HepG2 (cell line): ENCODE data around the gene OR4K17. TPM values are rescaled to one million over a fixed set of nuclear protein-coding genes. Genes with fewer than 3 reads are reported as not detected.

Experiments used
- ATAC-seq: fragments of 200-7000 bp; cut with Tn5 transposase; 3 replicates; pipeline ENCODE4 v1.9.1; 2020; ENCODE audit warnings: mild to moderate bottlenecking, moderate library complexity
- Bru-seq: library from RNA; stranded (reverse); fragments of 400-500 nt; gene quantifications from one replicate; lab custom pipeline; 2021; lab: Mats Ljungman, UMichigan
- BruChase-seq, 2 experiments: library from RNA; stranded (reverse); fragments of 400-500 nt; gene quantifications; one replicate each; lab custom pipeline; 2021; lab: Mats Ljungman, UMichigan
- BruUV-seq: library from RNA; stranded (reverse); fragments of 400-500 nt; replicated peaks from 2 replicates; lab custom pipeline; 2021; lab: Mats Ljungman, UMichigan
- CTCF ChIA-PET: fragments of 300-600 bp; formaldehyde crosslinking; extraction: SDS; loops from one replicate; lab custom pipeline; 2021; ENCODE audit warnings: low total read pairs, inconsistent platforms, low intra/inter-chr PET ratio; lab: Yijun Ruan, JAX
- POLR2A ChIA-PET: fragments of 350-600 bp; sonication (Branson Sonifier 250); formaldehyde crosslinking; loops from one replicate; lab custom pipeline; 2020; ENCODE audit warnings: antibody characterized with exemption, inconsistent platforms; lab: Yijun Ruan, JAX
- DNase-seq: peaks from one replicate; pipeline ENCODE4 v3.0.0-alpha.2; 2015; ENCODE audit warnings: low spot score
- FAIRE-seq: peaks from 3 replicates; lab custom pipeline; 2011; peaks lifted over from hg19 to GRCh38; lab: Jason Lieb, UNC
- H2AFZ ChIP-seq: one replicate; pipeline ENCODE4 v1.6.1; 2011; ENCODE audit warnings: low read length, inconsistent platforms
- H3K27ac ChIP-seq: fragments of 300-600 bp; 3 replicates; pipeline ENCODE4 v1.8.0; 2011; ENCODE audit warnings: mixed run types, mild to moderate bottlenecking, mixed read lengths, low read length, inconsistent platforms; ENCODE audit not compliant: insufficient read depth; ENCODE audit errors: extremely low read length
- H3K27me3 ChIP-seq, 2 experiments: fragments of 200-600 bp in 1 of 2; 2 replicates in 1 of 2; 3 replicates in 1 of 2; pipeline versions ENCODE4 v1.6.0 to v1.8.0; 2011; ENCODE audit warnings: low read length in 2 of 2, mild to moderate bottlenecking in 2 of 2, moderate library complexity in 2 of 2, inconsistent platforms in 1 of 2; ENCODE audit not compliant: insufficient read depth in 2 of 2, control insufficient read depth in 1 of 2
- H3K36me3 ChIP-seq, 2 experiments: fragments of 200-600 bp in 1 of 2; replicated peaks in 1 of 2; 2 replicates in 1 of 2; 3 replicates in 1 of 2; pipeline versions ENCODE4 v1.5.1 to v1.8.0; 2011; ENCODE audit warnings: low read length in 2 of 2, inconsistent platforms in 1 of 2; ENCODE audit not compliant: insufficient read depth in 2 of 2, control insufficient read depth in 1 of 2
- H3K4me1 ChIP-seq: 2 replicates; pipeline ENCODE4 v1.5.1; 2012; ENCODE audit warnings: low read length, inconsistent platforms; ENCODE audit not compliant: insufficient read depth
- H3K4me2 ChIP-seq: 2 replicates; pipeline ENCODE4 v1.6.0; 2011; ENCODE audit warnings: low read depth, low read length, inconsistent platforms
- H3K4me3 ChIP-seq, 3 experiments: fragments of 200-600 bp in 1 of 3; sonication (generic), shearing (Covaris generic) in 1 of 3; replicated peaks in 1 of 3; 2 replicates each; pipeline ENCODE4 v1.5.1; 2011 to 2016; ENCODE audit warnings: low read length in 3 of 3, inconsistent platforms in 2 of 3, low read depth in 2 of 3, mild to moderate bottlenecking in 2 of 3, control low read depth in 1 of 3, mixed read lengths in 1 of 3; ENCODE audit not compliant: insufficient read depth in 1 of 3
- H3K79me2 ChIP-seq: one replicate; pipeline ENCODE4 v1.6.1; 2011; ENCODE audit warnings: low read length, inconsistent platforms; ENCODE audit not compliant: insufficient read depth
- H3K9ac ChIP-seq: 2 replicates; pipeline ENCODE4 v1.6.0; 2011; ENCODE audit warnings: mild to moderate bottlenecking, low read depth, low read length, inconsistent platforms; ENCODE audit not compliant: insufficient read depth
- H3K9me3 ChIP-seq: 2 replicates; pipeline ENCODE4 v1.5.1; 2012; ENCODE audit warnings: mild to moderate bottlenecking, low read length
- H4K20me1 ChIP-seq: 2 replicates; pipeline ENCODE4 v1.6.0; 2011; ENCODE audit warnings: inconsistent platforms, mild to moderate bottlenecking, low read length, moderate library complexity; ENCODE audit not compliant: insufficient read depth
- CEBPB ChIP-seq: IDR thresholded peaks from 2 replicates; pipeline ENCODE4 v1.6.1; 2011; ENCODE audit warnings: low read depth, low read length, improper control_type of control experiment, borderline replicate concordance
- GABPA ChIP-seq, 2 experiments: IDR thresholded peaks; 2 replicates each; pipeline ENCODE4 v1.6.1; 2011 to 2016; ENCODE audit warnings: low read depth in 2 of 2, low read length in 1 of 2, missing biosample characterization in 1 of 2, missing genetic modification characterization in 1 of 2
- POGZ ChIP-seq: sonication (generic); formaldehyde crosslinking; IDR thresholded peaks from 2 replicates; pipeline ENCODE4 v1.4.0; 2020; ENCODE audit warnings: mild to moderate bottlenecking, missing genetic modification reagents
- SP2 ChIP-seq: sonication (generic); formaldehyde crosslinking; IDR thresholded peaks from 2 replicates; pipeline ENCODE4 v1.5.1; 2020; ENCODE audit warnings: mild to moderate bottlenecking, missing genetic modification reagents
- ZNF260 ChIP-seq: sonication (generic); formaldehyde crosslinking; IDR thresholded peaks from 2 replicates; pipeline ENCODE4 v1.4.0; 2020; ENCODE audit warnings: missing genetic modification reagents, low read depth, mild to moderate bottlenecking, borderline replicate concordance
- ZZZ3 ChIP-seq: sonication (generic); formaldehyde crosslinking; IDR thresholded peaks from 2 replicates; pipeline ENCODE4 v1.4.0; 2020; ENCODE audit warnings: missing genetic modification reagents, mild to moderate bottlenecking, borderline replicate concordance
- WGBS: methylation state at CpG from one replicate; pipeline ENCODE4 v1.1.6; 2017; ENCODE audit warnings: low lambda C conversion rate; 5-methylcytosine and 5-hydroxymethylcytosine counted together
- in situ Hi-C: cut with HindIII; loops from 2 replicates; pipeline ENCODE4 v1.10.0; 2017; ENCODE audit warnings: low pct_unique_long_range_greater_than_20kb; ENCODE audit not compliant: extremely low pct_ligation_motif_present
- intact Hi-C: fragments of 100-400 bp; cut with micrococcal nuclease; formaldehyde crosslinking; loops from one replicate; pipeline ENCODE4 v1.10.0; 2022; ENCODE audit not compliant: unreplicated experiment
- long read RNA-seq, 2 experiments: library from RNA in 1 of 2; library from polyadenylated mRNA in 1 of 2; stranded (forward) in 1 of 2; unstranded in 1 of 2; transcript quantifications; one replicate each; pipeline ENCODE4 v2.0.0, GENCODE V29; 2019 to 2022
- polyA minus RNA-seq, 3 experiments: library from RNA; depleted of rRNA, polyadenylated mRNA; stranded (reverse); fragments of >200 nt; gene quantifications; 2 replicates each; pipeline ENCODE4 v1.2.3, GENCODE V29; 2011; ENCODE audit warnings: low replicate concordance in 1 of 3
- polyA plus RNA-seq, 8 experiments: library from polyadenylated mRNA; depleted of rRNA in 3 of 8; stranded (reverse) in 7 of 8; unstranded in 1 of 8; fragments of >200 nt; fragmentation: Illumina TruSeq in 4 of 8; extraction: Trizol in 4 of 8; gene quantifications; 2 replicates each; pipeline versions ENCODE4 v1.2.1 to v1.2.3, GENCODE V29; 2011 to 2016; ENCODE audit warnings: low read depth in 4 of 8, missing spikeins in 1 of 8, mixed read lengths in 1 of 8; ENCODE audit not compliant: insufficient read depth in 1 of 8
- total RNA-seq, 5 experiments: library from RNA; depleted of rRNA; stranded (reverse); fragments of >200 nt; fragmentation: Illumina TruSeq; extraction: Trizol; gene quantifications; 2 replicates each; pipeline ENCODE4 v1.2.3, GENCODE V29; 2016; ENCODE audit warnings: low read depth in 1 of 5

Gene OR4K17, protein sequence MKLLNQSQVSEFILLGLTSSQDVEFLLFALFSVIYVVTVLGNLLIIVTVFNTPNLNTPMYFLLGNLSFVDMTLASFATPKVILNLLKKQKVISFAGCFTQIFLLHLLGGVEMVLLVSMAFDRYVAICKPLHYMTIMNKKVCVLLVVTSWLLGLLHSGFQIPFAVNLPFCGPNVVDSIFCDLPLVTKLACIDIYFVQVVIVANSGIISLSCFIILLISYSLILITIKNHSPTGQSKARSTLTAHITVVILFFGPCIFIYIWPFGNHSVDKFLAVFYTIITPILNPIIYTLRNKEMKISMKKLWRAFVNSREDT
- total RNA-seq (2016; rRNA removed; fragmentation: Illumina TruSeq; extraction: Trizol) (not detected in 2 replicates), polyA plus RNA-seq (2011; rRNA removed) (not detected in 2 replicates), polyA minus RNA-seq (2011; rRNA and poly(A)+ RNA removed; ENCODE audit: low replicate concordance) (not detected in 2 replicates), Bru-seq, nascent RNA (not detected), BruChase-seq, experiment 1, labeled RNA remaining after a 6-hour chase (not detected), BruChase-seq, experiment 2, labeled RNA remaining after a 2-hour chase (not detected)
- total RNA-seq (2016; cell fraction: cytosol; rRNA removed; fragmentation: Illumina TruSeq; extraction: Trizol; ENCODE audit: low read depth) = not detected in 2 replicates
- total RNA-seq (2016; cell fraction: insoluble cytoplasmic fraction; rRNA removed; fragmentation: Illumina TruSeq; extraction: Trizol) = not detected in 2 replicates
- not detected in 2 replicates for total RNA-seq (2016; cell fraction: membrane; rRNA removed; fragmentation: Illumina TruSeq; extraction: Trizol)
- total RNA-seq (2016; cell fraction: nucleus; rRNA removed; fragmentation: Illumina TruSeq; extraction: Trizol) = not detected in 2 replicates
- not detected in 2 replicates for polyA plus RNA-seq (2011; cell fraction: cytosol; rRNA removed)
- not detected in 2 replicates for polyA plus RNA-seq (2011; cell fraction: nucleus; rRNA removed)
- not detected in 2 replicates for polyA plus RNA-seq (2012)
- polyA plus RNA-seq (2016; cell fraction: cytosol; fragmentation: Illumina TruSeq; extraction: Trizol; ENCODE audit: low read depth) = not detected in 2 replicates
- not detected in 2 replicates for polyA plus RNA-seq (2016; cell fraction: insoluble cytoplasmic fraction; fragmentation: Illumina TruSeq; extraction: Trizol; ENCODE audit: low read depth)
- not detected in 2 replicates for polyA plus RNA-seq (2016; cell fraction: membrane; fragmentation: Illumina TruSeq; extraction: Trizol; ENCODE audit: low read depth)
- not detected in 2 replicates for polyA plus RNA-seq (2016; cell fraction: nucleus; fragmentation: Illumina TruSeq; extraction: Trizol; ENCODE audit: insufficient read depth, low read depth)
- polyA minus RNA-seq (2011; cell fraction: cytosol; rRNA and poly(A)+ RNA removed) = not detected in 2 replicates
- not detected in 2 replicates for polyA minus RNA-seq (2011; cell fraction: nucleus; rRNA and poly(A)+ RNA removed)
- long read RNA-seq, experiment 1 = 0 reads
- long read RNA-seq, experiment 2 = 0 reads

DNA sequence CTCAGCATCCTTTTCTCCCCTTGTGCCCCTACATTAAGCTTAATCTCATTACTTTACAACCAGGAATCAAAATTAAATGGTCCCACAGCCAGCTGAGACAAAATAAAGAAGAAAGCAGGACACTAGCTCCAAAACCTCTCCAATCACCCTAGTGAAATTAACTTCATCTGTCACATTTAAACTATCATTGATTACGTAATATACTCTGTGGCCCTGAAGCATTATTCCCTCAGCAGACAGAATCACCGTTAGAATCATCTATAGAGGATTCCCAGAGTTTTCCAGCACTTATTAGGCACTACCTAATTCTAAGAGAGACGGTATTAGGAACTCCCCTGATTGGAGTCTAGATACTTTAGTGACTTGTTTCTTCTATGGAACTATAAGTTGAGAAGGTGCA, at the start of gene OR4K17:
Gene OR4K17 (plus strand): TSS at position 302 of the 400 bp plus-strand sequence. CDS start 6,761 bp downstream, outside the sequence.
- H3K79me2 ChIP-seq = no peaks in the 10 kb centered on the region
- no peaks in the 10 kb centered on the region for H3K27me3 ChIP-seq
- TF ChIP-seq CEBPB (peak; percentile 64; the same call in 1 of the 2 replicates), POGZ (no peak), ZNF260 (CRISPR knock-in tag) (no peak), ZZZ3 (no peak), SP2 (CRISPR knock-in tag) (no peak), GABPA (IDR thresholded peaks at IDR 0.05; ENCODE audit: low read depth, low read length) (no peak), GABPA (CRISPR knock-in tag; IDR thresholded peaks at IDR 0.05; ENCODE audit: low read depth) (no peak)
- in situ Hi-C loops = no loop called here
- no peaks in the 10 kb centered on the region for H4K20me1 ChIP-seq
- intact Hi-C loops = no loop called here
- no peaks in the 10 kb centered on the region for H3K36me3 ChIP-seq
- BruUV-seq = no TSS peak
- no peaks in the 10 kb centered on the region for H3K9me3 ChIP-seq
- H3K4me1 ChIP-seq = no peaks in the 10 kb centered on the region
- 22% methylated on average over 3 of the region's 3 CpGs for WGBS
- no peak within 1 kb of the TSS for H2AFZ ChIP-seq
- H3K27ac ChIP-seq = no peak within 1 kb of the TSS
- POLR2A ChIA-PET = no interaction called here
- FAIRE-seq (no peak), ATAC-seq (no peak), DNase-seq (no peak)
- no peak within 1 kb of the TSS for H3K9ac ChIP-seq
- H3K4me3 ChIP-seq = no peak within 1 kb of the TSS
- CTCF ChIA-PET = no interaction called here
- H3K4me2 ChIP-seq = no peak within 1 kb of the TSS
